Measurements from ENCODE around the gene PTPRA.
"Not testable (repeated sequence)": the region's sequence is repeated elsewhere in the genome, so short reads cannot be mapped to it uniquely, and the experiment has no call there.

DNA sequence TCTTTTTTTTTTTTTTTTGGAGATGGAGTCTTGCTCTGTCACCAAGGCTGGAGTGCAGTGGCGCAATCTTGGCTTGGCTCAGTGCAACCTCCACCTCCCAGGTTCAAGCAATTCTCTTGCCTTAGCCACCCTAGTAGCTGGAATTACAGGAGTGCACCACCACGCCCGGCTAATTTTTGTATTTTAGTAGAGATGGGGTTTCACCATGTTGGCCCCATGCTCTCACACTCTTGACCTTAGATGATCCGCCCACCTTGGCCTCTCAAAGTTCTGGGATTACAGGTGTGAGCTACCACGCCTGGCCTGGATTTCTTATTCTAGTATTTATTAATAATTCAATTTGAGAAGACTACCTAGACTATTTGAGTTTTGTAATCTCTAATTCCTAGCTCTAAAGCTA lies 142.0 kb downstream of the PTPRA start:
- TF ChIP-seq, protein P1, sequence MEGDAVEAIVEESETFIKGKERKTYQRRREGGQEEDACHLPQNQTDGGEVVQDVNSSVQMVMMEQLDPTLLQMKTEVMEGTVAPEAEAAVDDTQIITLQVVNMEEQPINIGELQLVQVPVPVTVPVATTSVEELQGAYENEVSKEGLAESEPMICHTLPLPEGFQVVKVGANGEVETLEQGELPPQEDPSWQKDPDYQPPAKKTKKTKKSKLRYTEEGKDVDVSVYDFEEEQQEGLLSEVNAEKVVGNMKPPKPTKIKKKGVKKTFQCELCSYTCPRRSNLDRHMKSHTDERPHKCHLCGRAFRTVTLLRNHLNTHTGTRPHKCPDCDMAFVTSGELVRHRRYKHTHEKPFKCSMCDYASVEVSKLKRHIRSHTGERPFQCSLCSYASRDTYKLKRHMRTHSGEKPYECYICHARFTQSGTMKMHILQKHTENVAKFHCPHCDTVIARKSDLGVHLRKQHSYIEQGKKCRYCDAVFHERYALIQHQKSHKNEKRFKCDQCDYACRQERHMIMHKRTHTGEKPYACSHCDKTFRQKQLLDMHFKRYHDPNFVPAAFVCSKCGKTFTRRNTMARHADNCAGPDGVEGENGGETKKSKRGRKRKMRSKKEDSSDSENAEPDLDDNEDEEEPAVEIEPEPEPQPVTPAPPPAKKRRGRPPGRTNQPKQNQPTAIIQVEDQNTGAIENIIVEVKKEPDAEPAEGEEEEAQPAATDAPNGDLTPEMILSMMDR (IDR thresholded peaks at IDR 0.05 in 4 of 5, conservative IDR thresholded peaks at IDR 0.05 in 1 of 5): not testable (repeated sequence)
- TF ChIP-seq POLR2A (IDR thresholded peaks at IDR 0.05): not testable (repeated sequence)

Measured in gastrocnemius medialis (tissue), 4 donors.